HL-60 (cell line): Measurements from ENCODE around the gene SPAG8.

Experiments
- DNase-seq, 2 experiments: peaks; one replicate each; pipeline ENCODE4 v3.0.0-alpha.2; 2010 to 2020; ENCODE audit warnings: low read depth in 1 of 2, low spot score in 1 of 2
- H3K27ac ChIP-seq: fragments of 250-450 bp; sonication (Bioruptor Pico); replicated peaks from 2 replicates; pipeline ENCODE4 v1.5.1; 2020; ENCODE audit warnings: mild to moderate bottlenecking, moderate library complexity
- H3K27me3 ChIP-seq: fragments of 250-450 bp; sonication (Bioruptor Pico); 2 replicates; pipeline ENCODE4 v1.5.1; 2021; ENCODE audit warnings: mild to moderate bottlenecking, moderate library complexity; ENCODE audit not compliant: insufficient read depth, poor library complexity, severe bottlenecking
- H3K4me3 ChIP-seq: replicated peaks from 2 replicates; pipeline ENCODE4 v1.5.1; 2011; ENCODE audit warnings: mild to moderate bottlenecking, control low read depth, low read length; ENCODE audit not compliant: insufficient read depth
- CTCF ChIP-seq: IDR thresholded peaks from one replicate; pipeline ENCODE4 v1.5.1; 2011; ENCODE audit warnings: low read length, control low read depth, inconsistent platforms; ENCODE audit not compliant: insufficient read depth
- GABPA ChIP-seq: IDR thresholded peaks from 2 replicates; pipeline ENCODE4 v1.6.1; 2012; ENCODE audit warnings: low read depth
- POLR2AphosphoS5 ChIP-seq: IDR thresholded peaks from 2 replicates; pipeline ENCODE4 v1.6.1; 2012; ENCODE audit warnings: low read depth
- REST ChIP-seq: IDR thresholded peaks from 2 replicates; pipeline ENCODE4 v1.6.1; 2012; ENCODE audit warnings: low read depth; ENCODE audit not compliant: insufficient replicate concordance
- SPI1 ChIP-seq: IDR thresholded peaks from 2 replicates; pipeline ENCODE4 v1.6.1; 2012; ENCODE audit warnings: low read depth, mild to moderate bottlenecking, borderline replicate concordance

The SPAG8 gene

GRCh38 chr9:35798658-35799374 lies 13.2 kb downstream of the SPAG8 start:
- no peak for TF ChIP-seq GABPA
- TF ChIP-seq SPI1: no peak
- TF ChIP-seq POLR2AphosphoS5: no peak
- TF ChIP-seq REST: no peak
- TF ChIP-seq CTCF: no peak
- no peak overlapping the region for H3K27ac ChIP-seq
- peak in 1 of 2 experiments; percentile 3 for DNase-seq
- no peak overlapping the region for H3K4me3 ChIP-seq
- H3K27me3 ChIP-seq: no peaks in the 10 kb centered on the region

- no peak for DNase-seq
- Histone ChIP-seq H3K27me3 (no peaks in the 10 kb centered on the region), H3K4me3 (no peak overlapping the region), H3K27ac (no peak overlapping the region)
- TF ChIP-seq CTCF (no peak), SPI1 (no peak), REST (no peak), GABPA (no peak), POLR2AphosphoS5 (no peak)
These were observed 14.6 kb downstream of the SPAG8 start for GRCh38 chr9:35797311-35798109.

GRCh38 chr9:35795695-35796094 lies 16.4 kb downstream of the SPAG8 start:
- no peak overlapping the region for H3K4me3 ChIP-seq
- no peak overlapping the region for H3K27ac ChIP-seq
- H3K27me3 ChIP-seq: no peaks in the 10 kb centered on the region
- TF ChIP-seq SPI1 (no peak), POLR2AphosphoS5 (no peak), GABPA (no peak), CTCF (no peak), REST (no peak)
- DNase-seq: no peak
